SK-N-SH treated with all-trans-retinoic acid at 6 μM for 48 hours (cell line): ENCODE results near the gene CHML.

Source experiments
- ARNTL ChIP-seq: fragments of 450-650 bp; formaldehyde crosslinking; IDR thresholded peaks from 2 replicates; pipeline ENCODE4 v1.5.0; 2020; ENCODE audit warnings: low read depth, mild to moderate bottlenecking, moderate library complexity, borderline replicate concordance
- CSRNP3 ChIP-seq: fragments of 250-450 bp; sonication (Bioruptor Pico); IDR thresholded peaks from 2 replicates; pipeline ENCODE4 v1.5.1; 2021; ENCODE audit warnings: mild to moderate bottlenecking, moderate library complexity
- ESRRG ChIP-seq: fragments of 250-450 bp; sonication (Bioruptor Pico); IDR thresholded peaks from 2 replicates; pipeline ENCODE4 v1.6.1; 2021; ENCODE audit warnings: mild to moderate bottlenecking
- GLIS3 ChIP-seq: fragments of 250-450 bp; sonication (Bioruptor Pico); IDR thresholded peaks from 2 replicates; pipeline ENCODE4 v1.5.0; 2020; ENCODE audit warnings: mild to moderate bottlenecking, moderate library complexity
- PATZ1 ChIP-seq: fragments of 250-450 bp; sonication (Bioruptor Pico); IDR thresholded peaks from 2 replicates; pipeline ENCODE4 v1.8.0; 2020; ENCODE audit warnings: mild to moderate bottlenecking, moderate library complexity, borderline replicate concordance
- PPARA ChIP-seq: fragments of 250-450 bp; sonication (Bioruptor Pico); IDR thresholded peaks from 2 replicates; pipeline ENCODE4 v1.5.0; 2020; ENCODE audit warnings: mild to moderate bottlenecking, borderline replicate concordance
- TCF4 ChIP-seq: fragments of 250-450 bp; sonication (Bioruptor Pico); IDR thresholded peaks from 2 replicates; pipeline ENCODE4 v1.8.0; 2021; ENCODE audit warnings: mild to moderate bottlenecking, moderate library complexity, borderline replicate concordance
- ZFP30 ChIP-seq: fragments of 450-650 bp; formaldehyde crosslinking; IDR thresholded peaks from 2 replicates; pipeline ENCODE4 v1.5.0; 2022; ENCODE audit warnings: mild to moderate bottlenecking, moderate library complexity
- ZNF8 ChIP-seq: fragments of 450-650 bp; formaldehyde crosslinking; IDR thresholded peaks from 2 replicates; pipeline ENCODE4 v1.5.0; 2020; ENCODE audit warnings: mild to moderate bottlenecking, moderate library complexity
- TF ChIP-seq, protein P1 (sequence below): fragments of 250-450 bp; sonication (Bioruptor Pico); IDR thresholded peaks from 2 replicates; pipeline ENCODE4 v1.5.1; 2020; ENCODE audit warnings: low read depth, mild to moderate bottlenecking, moderate library complexity
- TF ChIP-seq, protein P2 (sequence below): fragments of 250-450 bp; sonication (Bioruptor Pico); IDR thresholded peaks from 2 replicates; pipeline ENCODE4 v1.5.0; 2020; ENCODE audit warnings: mild to moderate bottlenecking, moderate library complexity

- TF ChIP-seq PATZ1 (CRISPR knock-in tag) (no peak), ZNF8 (CRISPR knock-in tag) (no peak), ZFP30 (CRISPR knock-in tag) (no peak), CSRNP3 (no peak), ARNTL (no peak), TCF4 (CRISPR knock-in tag) (no peak), PPARA (CRISPR knock-in tag) (no peak), GLIS3 (CRISPR knock-in tag) (no peak), ESRRG (CRISPR knock-in tag) (no peak)
- TF ChIP-seq, protein P1, sequence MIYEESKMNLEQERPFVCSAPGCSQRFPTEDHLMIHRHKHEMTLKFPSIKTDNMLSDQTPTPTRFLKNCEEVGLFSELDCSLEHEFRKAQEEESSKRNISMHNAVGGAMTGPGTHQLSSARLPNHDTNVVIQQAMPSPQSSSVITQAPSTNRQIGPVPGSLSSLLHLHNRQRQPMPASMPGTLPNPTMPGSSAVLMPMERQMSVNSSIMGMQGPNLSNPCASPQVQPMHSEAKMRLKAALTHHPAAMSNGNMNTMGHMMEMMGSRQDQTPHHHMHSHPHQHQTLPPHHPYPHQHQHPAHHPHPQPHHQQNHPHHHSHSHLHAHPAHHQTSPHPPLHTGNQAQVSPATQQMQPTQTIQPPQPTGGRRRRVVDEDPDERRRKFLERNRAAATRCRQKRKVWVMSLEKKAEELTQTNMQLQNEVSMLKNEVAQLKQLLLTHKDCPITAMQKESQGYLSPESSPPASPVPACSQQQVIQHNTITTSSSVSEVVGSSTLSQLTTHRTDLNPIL (CRISPR knock-in tag) = no peak
- TF ChIP-seq, protein P2, sequence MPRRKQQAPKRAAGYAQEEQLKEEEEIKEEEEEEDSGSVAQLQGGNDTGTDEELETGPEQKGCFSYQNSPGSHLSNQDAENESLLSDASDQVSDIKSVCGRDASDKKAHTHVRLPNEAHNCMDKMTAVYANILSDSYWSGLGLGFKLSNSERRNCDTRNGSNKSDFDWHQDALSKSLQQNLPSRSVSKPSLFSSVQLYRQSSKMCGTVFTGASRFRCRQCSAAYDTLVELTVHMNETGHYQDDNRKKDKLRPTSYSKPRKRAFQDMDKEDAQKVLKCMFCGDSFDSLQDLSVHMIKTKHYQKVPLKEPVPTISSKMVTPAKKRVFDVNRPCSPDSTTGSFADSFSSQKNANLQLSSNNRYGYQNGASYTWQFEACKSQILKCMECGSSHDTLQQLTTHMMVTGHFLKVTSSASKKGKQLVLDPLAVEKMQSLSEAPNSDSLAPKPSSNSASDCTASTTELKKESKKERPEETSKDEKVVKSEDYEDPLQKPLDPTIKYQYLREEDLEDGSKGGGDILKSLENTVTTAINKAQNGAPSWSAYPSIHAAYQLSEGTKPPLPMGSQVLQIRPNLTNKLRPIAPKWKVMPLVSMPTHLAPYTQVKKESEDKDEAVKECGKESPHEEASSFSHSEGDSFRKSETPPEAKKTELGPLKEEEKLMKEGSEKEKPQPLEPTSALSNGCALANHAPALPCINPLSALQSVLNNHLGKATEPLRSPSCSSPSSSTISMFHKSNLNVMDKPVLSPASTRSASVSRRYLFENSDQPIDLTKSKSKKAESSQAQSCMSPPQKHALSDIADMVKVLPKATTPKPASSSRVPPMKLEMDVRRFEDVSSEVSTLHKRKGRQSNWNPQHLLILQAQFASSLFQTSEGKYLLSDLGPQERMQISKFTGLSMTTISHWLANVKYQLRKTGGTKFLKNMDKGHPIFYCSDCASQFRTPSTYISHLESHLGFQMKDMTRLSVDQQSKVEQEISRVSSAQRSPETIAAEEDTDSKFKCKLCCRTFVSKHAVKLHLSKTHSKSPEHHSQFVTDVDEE = no peak
Observed at GRCh38 chr1:241679961-241680360, 39.8 kb upstream of the CHML start.
